GM12878 (cell line): ENCODE results near the gene CFAP161. TPM values are rescaled to one million over a fixed set of nuclear protein-coding genes. Genes with fewer than 3 reads are reported as not detected.

Experiments
- ATAC-seq: fragments of 200-7000 bp; cut with Tn5 transposase; 3 replicates; pipeline ENCODE4 v1.9.1; 2020; ENCODE audit warnings: mild to moderate bottlenecking, moderate library complexity
- BruUV-seq: library from RNA; stranded (reverse); fragments of 400-500 nt; replicated peaks from 2 replicates; lab custom pipeline; 2021; lab: Mats Ljungman, UMichigan
- CTCF ChIA-PET: fragments of 300-600 bp; sonication (Branson Sonifier 250); formaldehyde crosslinking; extraction: SDS; loops from one replicate; lab custom pipeline; 2021; ENCODE audit warnings: inconsistent platforms; lab: Yijun Ruan, JAX
- POLR2A ChIA-PET: fragments of 350-600 bp; formaldehyde crosslinking; extraction: SDS; loops from one replicate; lab custom pipeline; 2021; ENCODE audit warnings: inconsistent platforms; lab: Charles Lee
- RAD21 ChIA-PET: fragments of 300-600 bp; sonication (Branson Sonifier 250); formaldehyde crosslinking; loops from one replicate; lab custom pipeline; 2023; ENCODE audit warnings: antibody characterized with exemption; ENCODE audit not compliant: unreplicated experiment; lab: Charles Lee
- SMC1A ChIA-PET: fragments of 300-600 bp; sonication (Branson Sonifier 250); formaldehyde crosslinking; loops from one replicate; lab custom pipeline; 2023; ENCODE audit not compliant: unreplicated experiment, uncharacterized antibody; lab: Charles Lee
- DNase-seq: peaks from one replicate; pipeline ENCODE4 v3.0.0-alpha.2; 2011; ENCODE audit warnings: low read depth, low spot score
- FAIRE-seq: peaks from 3 replicates; lab custom pipeline; 2011; peaks lifted over from hg19 to GRCh38; lab: Jason Lieb, UNC
- H2AFZ ChIP-seq: 2 replicates; pipeline ENCODE4 v1.6.0; 2011; ENCODE audit warnings: low read depth, low read length, control low read depth; ENCODE audit not compliant: control insufficient read depth
- H3K27ac ChIP-seq: 2 replicates; pipeline ENCODE4 v1.5.1; 2011; ENCODE audit warnings: control low read depth; ENCODE audit not compliant: control insufficient read depth, insufficient read depth
- H3K27me3 ChIP-seq, 2 experiments: replicated peaks in 1 of 2; 2 replicates each; pipeline versions ENCODE4 v1.6.0 to v1.6.1; 2011; ENCODE audit warnings: low read length in 1 of 2; ENCODE audit not compliant: control insufficient read depth in 2 of 2, insufficient read depth in 2 of 2
- H3K36me3 ChIP-seq, 2 experiments: 2 replicates each; pipeline ENCODE4 v1.5.1; 2011; ENCODE audit warnings: low read length in 1 of 2; ENCODE audit not compliant: control insufficient read depth in 2 of 2, insufficient read depth in 2 of 2
- H3K4me1 ChIP-seq: 2 replicates; pipeline ENCODE4 v1.6.1; 2011; ENCODE audit warnings: mild to moderate bottlenecking, low read length, moderate library complexity, mixed read lengths; ENCODE audit not compliant: control insufficient read depth, insufficient read depth
- H3K4me2 ChIP-seq: 2 replicates; pipeline ENCODE4 v1.6.0; 2011; ENCODE audit warnings: control low read depth; ENCODE audit not compliant: control insufficient read depth, insufficient read depth
- H3K4me3 ChIP-seq: fragments of 200-600 bp; sonication (generic); 2 replicates; pipeline ENCODE4 v1.5.1; 2016
- H3K79me2 ChIP-seq: 2 replicates; pipeline ENCODE4 v1.6.0; 2011; ENCODE audit warnings: low read length; ENCODE audit not compliant: control insufficient read depth, insufficient read depth
- H3K9ac ChIP-seq: 2 replicates; pipeline ENCODE4 v1.8.0; 2011; ENCODE audit warnings: low read length, control low read depth, mixed read lengths; ENCODE audit not compliant: control insufficient read depth, insufficient read depth
- H3K9me3 ChIP-seq: replicated peaks from 3 replicates; pipeline ENCODE4 v1.5.1; 2011; ENCODE audit warnings: mild to moderate bottlenecking, low read length; ENCODE audit not compliant: control insufficient read depth, insufficient read depth
- H4K20me1 ChIP-seq: 2 replicates; pipeline ENCODE4 v1.6.0; 2011; ENCODE audit not compliant: control insufficient read depth, insufficient read depth
- CEBPB ChIP-seq, 2 experiments: fragments of 150-350 bp in 1 of 2; IDR thresholded peaks; 2 replicates each; pipeline ENCODE4 v1.6.1; 2012 to 2014; ENCODE audit warnings: low read depth in 2 of 2, low read length in 2 of 2, borderline replicate concordance in 1 of 2, inconsistent platforms in 1 of 2
- CREM ChIP-seq: IDR thresholded peaks from 2 replicates; pipeline ENCODE4 v1.6.1; 2014; ENCODE audit warnings: antibody characterized with exemption, low read depth
- ETV6 ChIP-seq, 2 experiments: fragments of 450-650 bp in 1 of 2; IDR thresholded peaks in 1 of 2; conservative IDR thresholded peaks in 1 of 2; 2 replicates each; pipeline ENCODE4 v1.6.1; 2014; ENCODE audit warnings: antibody characterized with exemption in 1 of 2, borderline replicate concordance in 1 of 2, low read depth in 1 of 2, mild to moderate bottlenecking in 1 of 2, moderate library complexity in 1 of 2
- FOXK2 ChIP-seq: fragments of 450-650 bp; IDR thresholded peaks from 2 replicates; pipeline ENCODE4 v1.6.1; 2017; ENCODE audit warnings: mild to moderate bottlenecking, moderate library complexity
- JUND ChIP-seq: IDR thresholded peaks from 2 replicates; pipeline ENCODE4 v1.6.1; 2012; ENCODE audit warnings: low read depth, mild to moderate bottlenecking, low read length, improper control_type of control experiment, moderate library complexity
- USF1 ChIP-seq: IDR thresholded peaks from 2 replicates; pipeline ENCODE4 v1.6.1; 2011; ENCODE audit warnings: borderline replicate concordance, low read depth, mild to moderate bottlenecking, moderate library complexity, mixed read lengths, low read length; ENCODE audit not compliant: insufficient read depth; ENCODE audit errors: extremely low read length
- ZNF274 ChIP-seq: IDR thresholded peaks from one replicate; pipeline ENCODE4 v1.8.0; 2011; ENCODE audit not compliant: insufficient read length, insufficient read depth
- WGBS: methylation state at CpG from one replicate; pipeline ENCODE4 v1.1.6; 2016; ENCODE audit warnings: low lambda C conversion rate; ENCODE audit not compliant: insufficient replicate concordance, insufficient coverage; ENCODE audit errors: missing lambda C conversion rate; 5-methylcytosine and 5-hydroxymethylcytosine counted together
- in situ Hi-C: fragments of 300-500 bp; cut with MboI; formaldehyde crosslinking; loops from 9 replicates; pipeline ENCODE4 v1.14.3; 2018; ENCODE audit warnings: mixed read lengths
- intact Hi-C: fragments of 100-400 bp; cut with micrococcal nuclease; formaldehyde crosslinking; loops from one replicate; pipeline ENCODE4 v1.14.2; 2022; ENCODE audit not compliant: unreplicated experiment
- polyA plus RNA-seq, 11 experiments: library from polyadenylated mRNA; depleted of rRNA in 4 of 11; unstranded in 6 of 11; stranded (reverse) in 5 of 11; fragments of >200 nt; fragmentation: Nextera tagmentation in 4 of 11; fragmentation: Illumina TruSeq in 1 of 11; extraction: Ambion mirVana in 4 of 11; extraction: Trizol in 1 of 11; gene quantifications; 1 replicate in 1 of 11; 2 replicates in 10 of 11; pipeline versions ENCODE4 v1.2.1 to v1.2.3, GENCODE V29; 2011 to 2016; ENCODE audit warnings: inconsistent platforms in 2 of 11, missing spikeins in 2 of 11, low read depth in 1 of 11
- total RNA-seq, 4 experiments: library from RNA; depleted of rRNA in 3 of 4; stranded (reverse); fragments of >200 nt in 3 of 4; fragmentation: Illumina TruSeq in 1 of 4; extraction: Trizol in 1 of 4; gene quantifications; 2 replicates each; pipeline versions ENCODE4 v1.2.1 to v1.2.3, GENCODE V29; 2013 to 2021

CFAP161 gene
- total and polyA plus RNA-seq, 10 of the 15 experiments (the other 5 are each of a cell fraction or from before 2014, with no cell fraction given): 0.31 TPM; not detected in 9

- in situ Hi-C loops: no loop called here
- FAIRE-seq: no peak
- RAD21 ChIA-PET: interaction anchor here (1.1 kb wide), 1 partner anchor 220 kb away, joined by 4 read pairs; no protein-coding TSS in a partner anchor
- Histone ChIP-seq H3K4me2 (no peak overlapping the region), H2AFZ (no peak overlapping the region), H3K36me3 (no peaks in the 10 kb centered on the region), H3K79me2 (no peaks in the 10 kb centered on the region), H3K9ac (no peak overlapping the region), H4K20me1 (no peaks in the 10 kb centered on the region), H3K9me3 (no peaks in the 10 kb centered on the region; the same call in 1 of the 3 replicates), H3K27ac (no peak overlapping the region), H3K27me3 (no peaks in the 10 kb centered on the region), H3K4me1 (no peaks in the 10 kb centered on the region), H3K4me3 (no peak overlapping the region)
- intact Hi-C loops: no loop called here
- SMC1A ChIA-PET: no interaction called here
- DNase-seq: no peak
- CTCF ChIA-PET: interaction anchor here (1.5 to 19.0 kb wide), 3 partner anchors 10 to 149 kb away, joined by 3 to 438 read pairs (median 4); no protein-coding TSS in a partner anchor
- ATAC-seq: no peak
- POLR2A ChIA-PET: no interaction called here
- TF ChIP-seq CREM (no peak), FOXK2 (no peak), ZNF274 (no peak)
- no TSS peak for BruUV-seq
- 55% methylated on average over 3 of the region's 3 CpGs for WGBS
Observed at GRCh38 chr15:81117136-81117535, 16.9 kb upstream of the CFAP161 start.

DNA sequence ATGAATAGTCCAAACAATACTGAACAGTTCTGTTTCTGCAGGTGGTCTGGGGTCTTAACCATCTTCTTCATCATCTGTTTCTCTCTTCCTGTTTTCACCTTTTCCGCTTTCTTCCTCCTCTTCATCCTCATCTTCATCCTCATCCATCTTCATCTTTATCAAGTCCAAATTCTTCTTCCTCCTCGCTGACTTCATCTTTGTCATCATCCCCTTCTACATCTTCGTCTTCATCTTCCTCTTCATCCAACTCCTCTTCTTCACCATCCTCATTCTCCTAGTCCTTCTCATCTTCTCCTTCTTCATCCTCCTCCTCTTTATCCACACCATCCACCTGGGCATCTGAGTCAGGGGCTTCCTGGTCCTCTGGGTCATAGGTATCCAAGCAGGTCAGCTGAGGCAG, 16.5 kb upstream of the CFAP161 start:
- Histone ChIP-seq H3K36me3 (no peaks in the 10 kb centered on the region), H4K20me1 (no peaks in the 10 kb centered on the region), H3K9me3 (no peaks in the 10 kb centered on the region; the same call in 1 of the 3 replicates), H3K27ac (no peak overlapping the region), H3K27me3 (no peaks in the 10 kb centered on the region), H2AFZ (no peak overlapping the region), H3K4me3 (no peak overlapping the region), H3K4me2 (no peak overlapping the region), H3K9ac (no peak overlapping the region), H3K4me1 (no peaks in the 10 kb centered on the region), H3K79me2 (no peaks in the 10 kb centered on the region)
- ChIA-PET CTCF (interaction anchor here (0.9 to 19.0 kb wide), 4 partner anchors 10 to 149 kb away, joined by 3 to 438 read pairs (median 4); no protein-coding TSS in a partner anchor), RAD21 (interaction anchor here (1.1 kb wide), 1 partner anchor 219 kb away, joined by 4 read pairs; no protein-coding TSS in a partner anchor), POLR2A (no interaction called here), SMC1A (no interaction called here)
- TF ChIP-seq USF1: no peak
- no peak for TF ChIP-seq JUND
- TF ChIP-seq ETV6 (conservative IDR thresholded peaks at IDR 0.05 in 1 of 2, IDR thresholded peaks at IDR 0.05 in 1 of 2; ENCODE audit: borderline replicate concordance in 1 of 2, low read depth in 1 of 2): no peak
- no peak for TF ChIP-seq CEBPB (IDR thresholded peaks at IDR 0.05; ENCODE audit: borderline replicate concordance in 1 of 2, low read depth in 2 of 2, low read length in 2 of 2)
- DNase-seq (no peak), ATAC-seq (no peak), FAIRE-seq (no peak)
- no TSS peak for BruUV-seq
- WGBS: 0% methylated on average over 3 of the region's 3 CpGs
- in situ Hi-C loops (no loop called here), intact Hi-C loops (no loop called here)
